Kasumi-1 (cell line): ENCODE results near the gene SAMD7.

Experiments used
- DNase-seq, 2 experiments: peaks; one replicate each; lab custom pipeline; 2025; lab: John Stamatoyannopoulos, UW

Gene SAMD7

GRCh38 chr3:169966951-169967915 lies 55.9 kb downstream of the SAMD7 start:
- DNase-seq: peak; percentile 68

- no peak for DNase-seq
Observed at GRCh38 chr3:169968224-169968885, 57.0 kb downstream of the SAMD7 start.

DNA sequence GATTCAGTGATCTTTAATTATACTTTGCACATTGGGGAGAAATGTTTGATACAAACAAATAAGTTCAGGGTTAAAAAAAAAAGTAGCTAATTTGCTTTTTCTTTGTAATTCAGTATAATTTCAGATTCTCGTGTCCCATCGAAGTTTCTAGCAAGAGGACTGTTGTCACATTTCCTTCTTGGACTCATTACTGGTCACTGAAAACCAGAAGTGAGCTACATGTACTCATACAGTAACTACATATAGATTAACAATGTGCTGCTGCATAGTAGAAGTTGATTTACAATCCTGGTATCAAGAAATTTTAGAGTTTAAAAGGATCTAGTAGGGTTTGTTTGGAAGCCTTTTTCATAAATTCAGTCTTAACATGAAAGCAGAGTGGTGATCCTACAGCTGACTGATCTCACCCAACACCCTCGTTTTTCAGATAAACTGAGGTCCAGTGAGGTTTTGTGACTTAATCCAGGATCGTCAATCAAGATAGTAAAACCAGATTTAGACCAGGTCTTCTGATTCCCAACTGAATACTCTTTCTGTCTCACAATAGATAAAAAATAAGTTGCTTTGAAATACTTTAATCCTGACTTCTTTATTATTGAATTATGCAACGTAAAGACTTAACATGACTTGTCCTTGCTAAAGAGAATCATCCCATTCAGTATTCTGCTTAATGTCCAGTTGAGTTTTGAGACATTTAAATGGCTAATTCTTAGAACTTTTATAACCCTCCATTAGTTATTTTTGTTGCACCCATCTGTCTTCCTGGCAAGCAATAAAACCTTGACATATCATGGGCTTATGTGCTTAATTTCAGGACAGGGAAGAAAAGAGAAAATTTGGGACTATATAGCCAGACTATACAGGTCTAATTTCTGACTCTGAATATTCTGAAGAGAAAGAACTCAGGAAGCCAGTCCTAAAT lies 58.1 kb downstream of the SAMD7 start:
- DNase-seq: no peak

DNA sequence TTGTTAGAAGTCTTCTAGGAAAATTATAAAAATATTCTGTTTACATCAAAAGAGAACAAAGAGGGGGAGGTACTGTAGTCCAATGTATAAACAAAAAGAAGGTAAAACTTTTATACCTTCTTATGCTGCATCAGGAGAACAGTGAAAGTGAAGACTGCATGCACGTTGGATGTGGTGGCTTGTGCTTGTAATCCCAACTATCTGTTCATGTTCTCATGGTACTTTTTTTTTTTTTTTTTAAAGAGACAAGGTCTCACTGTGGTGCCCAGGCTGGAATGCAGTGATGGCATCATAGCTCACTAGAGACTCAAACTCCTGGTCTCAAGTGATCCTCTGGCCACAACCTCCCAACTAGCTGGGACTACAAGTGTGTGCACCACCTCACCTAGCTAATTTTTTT lies 59.5 kb downstream of the SAMD7 start:
- DNase-seq: no peak

DNA sequence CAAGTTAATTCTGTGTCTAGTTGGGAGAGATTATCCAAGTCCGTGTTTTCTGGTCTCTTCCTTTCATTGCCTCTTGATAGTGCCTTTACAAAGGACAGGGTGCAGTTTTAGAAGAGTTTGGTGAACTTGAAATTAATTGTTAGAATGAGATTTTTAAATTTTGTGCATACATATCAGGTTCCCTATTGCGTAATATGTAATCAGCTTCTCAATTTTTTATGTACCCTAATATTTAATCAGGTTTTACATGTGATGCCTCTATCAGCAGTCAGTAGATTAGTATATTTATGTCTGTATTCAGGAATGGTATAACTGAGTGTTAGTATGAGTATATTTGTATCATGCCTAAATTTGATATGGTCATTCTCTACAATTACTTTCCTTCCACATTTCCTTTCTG lies 60.1 kb downstream of the SAMD7 start:
- no peak for DNase-seq

DNA sequence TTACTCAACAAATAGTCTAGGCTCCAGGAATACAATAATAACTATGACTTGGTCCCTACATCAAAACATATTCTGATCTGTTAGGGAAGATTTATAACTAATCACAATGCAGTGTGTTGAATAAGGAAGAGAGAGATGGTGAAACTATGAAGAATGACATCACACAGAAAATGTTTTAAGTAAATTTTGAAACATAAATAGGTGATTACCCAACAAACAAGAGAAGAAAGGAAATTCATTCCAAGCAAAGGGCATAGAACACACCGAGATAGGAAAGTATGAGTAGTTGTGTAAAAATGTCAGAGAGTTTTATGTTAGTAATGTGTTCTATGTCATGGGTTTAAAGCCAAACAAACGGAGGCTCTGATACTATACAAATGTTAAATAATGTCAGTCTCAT lies 68.7 kb downstream of the SAMD7 start:
- no peak for DNase-seq

DNA sequence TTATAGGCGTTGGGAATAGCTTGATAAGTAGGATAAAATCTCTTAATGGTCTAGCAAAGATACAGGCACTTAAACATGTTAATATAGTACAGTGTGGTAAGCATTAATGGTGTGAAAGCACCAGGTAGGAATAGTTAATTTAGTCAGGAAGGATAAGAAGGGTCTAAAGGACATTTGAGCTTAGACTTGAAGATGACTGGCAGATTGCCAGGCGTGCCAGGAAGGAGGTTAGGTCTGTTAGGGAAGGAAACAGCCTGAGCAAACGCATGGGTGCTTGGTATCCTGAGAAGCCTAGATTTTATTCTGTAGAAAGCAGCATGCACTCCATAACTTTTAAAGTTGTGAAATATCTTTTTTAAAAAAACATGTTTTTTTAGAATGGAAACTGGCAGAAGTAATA lies 72.9 kb downstream of the SAMD7 start:
- peak; percentile 74 to 77 for DNase-seq
